ENCODE data around the gene ARHGAP21. TPM values are rescaled to one million over a fixed set of nuclear protein-coding genes. Genes with fewer than 3 reads are reported as not detected.

ARHGAP21 gene
- polyA plus RNA-seq, 1 experiment, result 126 TPM

DNA sequence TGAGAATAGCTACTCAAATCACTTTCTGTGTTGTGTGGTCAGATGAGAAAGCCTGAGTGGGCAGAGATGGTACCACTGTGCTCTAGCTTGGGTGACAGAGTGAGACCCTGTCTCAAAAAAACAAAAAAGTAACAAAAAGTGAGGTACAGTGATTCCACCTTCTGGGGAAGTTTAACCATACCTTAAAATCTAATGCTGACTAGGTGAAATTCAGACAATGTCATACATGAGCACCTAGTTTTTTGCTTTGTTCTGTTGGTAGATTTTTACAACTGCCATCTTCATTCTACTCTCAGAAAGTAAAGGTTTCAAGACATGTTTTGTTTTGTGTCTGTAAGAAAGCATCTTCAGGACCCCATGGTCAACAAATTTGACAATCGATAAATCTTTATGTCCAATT is 144.2 kb downstream of the ARHGAP21 start:
- Histone ChIP-seq H3K4me3 (ENCODE audit: low read depth, low read length) (no peak overlapping the region), H3K27me3 (ENCODE audit: control insufficient read depth, insufficient read depth, low read length) (no peaks in the 10 kb centered on the region), H3K9me3 (ENCODE audit: control insufficient read depth, insufficient read depth, low read length) (no peaks in the 10 kb centered on the region), H3K27ac (ENCODE audit: low read depth, low read length) (no peak overlapping the region)
- CTCF ChIA-PET, result interaction anchor here (1.0 to 2.5 kb wide), 2 partner anchors 22 to 502 kb away, joined by 3 to 10 read pairs; no protein-coding TSS in a partner anchor
- no peak for TF ChIP-seq CTCF (IDR thresholded peaks at IDR 0.05; ENCODE audit: low read depth, low read length)
- POLR2A ChIA-PET, result no interaction called here
- DNase-seq (ENCODE audit: low read depth, low spot score), result no peak

DNA sequence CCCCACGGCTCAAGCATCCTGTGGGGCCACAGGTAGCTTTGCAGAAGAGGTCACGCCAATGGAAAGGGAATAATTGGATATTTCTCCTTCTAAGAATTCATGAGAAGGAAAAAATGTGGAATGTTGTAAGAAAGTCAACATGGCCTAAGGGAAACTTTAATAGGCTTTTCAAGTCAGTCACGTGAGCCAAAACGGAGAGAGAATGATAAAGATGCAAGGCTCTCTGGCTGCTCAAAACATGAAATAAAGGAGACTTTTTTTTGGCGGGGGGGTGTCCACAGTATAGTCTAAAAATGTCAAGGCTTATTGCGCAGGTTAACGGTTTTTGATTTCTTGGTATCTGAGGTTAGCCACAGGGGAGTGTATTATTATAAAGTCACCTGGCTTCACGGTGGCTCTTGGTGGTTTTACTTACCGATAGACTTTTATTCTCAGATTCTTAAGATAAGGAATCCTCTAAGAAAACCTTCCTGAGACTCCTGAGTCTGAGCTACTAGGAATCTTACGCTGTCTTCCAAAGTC is 148.1 kb downstream of the ARHGAP21 start:
- Histone ChIP-seq H3K4me3 (ENCODE audit: low read depth, low read length) (no peak overlapping the region), H3K9me3 (ENCODE audit: control insufficient read depth, insufficient read depth, low read length) (no peaks in the 10 kb centered on the region), H3K27me3 (ENCODE audit: control insufficient read depth, insufficient read depth, low read length) (peaks cover 5% of the 10 kb centered on the region), H3K27ac (ENCODE audit: low read depth, low read length) (no peak overlapping the region)
- POLR2A ChIA-PET, result no interaction called here
- no peak for TF ChIP-seq CTCF (IDR thresholded peaks at IDR 0.05; ENCODE audit: low read depth, low read length)
- no peak for DNase-seq (ENCODE audit: low read depth, low spot score)
- CTCF ChIA-PET, result interaction anchor here (1.7 kb wide), 1 partner anchor 18 kb away, joined by 8 read pairs; no protein-coding TSS in a partner anchor

DNA sequence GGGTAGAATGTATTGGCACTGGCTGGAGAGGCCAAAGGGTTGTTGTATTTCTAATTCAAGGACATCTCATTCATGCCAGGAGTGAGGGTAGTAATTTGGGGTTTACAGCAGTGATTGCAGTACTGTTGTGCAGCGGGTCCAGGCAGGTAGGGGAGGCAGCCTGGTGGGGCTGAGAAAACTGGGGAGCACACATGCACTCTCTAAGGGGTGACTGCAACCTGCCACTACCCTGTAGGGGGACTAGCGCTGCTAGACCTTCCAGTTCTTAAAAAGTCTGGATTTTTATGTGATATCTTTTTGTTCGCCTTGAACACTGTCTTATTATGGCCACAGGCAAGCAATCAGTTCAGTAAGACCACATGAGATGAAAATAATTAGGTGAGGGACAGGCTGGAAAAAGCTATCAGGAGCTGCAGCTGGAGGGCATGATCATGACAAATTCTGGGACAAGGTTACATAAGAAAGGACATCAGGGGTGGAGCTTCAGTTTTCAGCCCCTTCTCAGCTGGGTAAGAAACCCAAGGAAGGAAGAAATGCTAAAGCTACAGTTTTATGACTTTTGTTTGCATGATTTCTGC is 149.0 kb downstream of the ARHGAP21 start:
- DNase-seq (ENCODE audit: low read depth, low spot score), result no peak
- H3K9me3 ChIP-seq (ENCODE audit: control insufficient read depth, insufficient read depth, low read length), result no peaks in the 10 kb centered on the region
- H3K27me3 ChIP-seq (ENCODE audit: control insufficient read depth, insufficient read depth, low read length), result peaks cover 5% of the 10 kb centered on the region
- CTCF ChIA-PET, result interaction anchor here (1.7 kb wide), 1 partner anchor 17 kb away, joined by 8 read pairs; no protein-coding TSS in a partner anchor
- POLR2A ChIA-PET, result interaction anchor here (0.5 kb wide), 1 partner anchor 151 kb away, joined by 3 read pairs; no protein-coding TSS in a partner anchor
- H3K4me3 ChIP-seq (ENCODE audit: low read depth, low read length), result no peak overlapping the region
- H3K27ac ChIP-seq (ENCODE audit: low read depth, low read length), result no peak overlapping the region
- no peak for TF ChIP-seq CTCF (IDR thresholded peaks at IDR 0.05; ENCODE audit: low read depth, low read length)

DNA sequence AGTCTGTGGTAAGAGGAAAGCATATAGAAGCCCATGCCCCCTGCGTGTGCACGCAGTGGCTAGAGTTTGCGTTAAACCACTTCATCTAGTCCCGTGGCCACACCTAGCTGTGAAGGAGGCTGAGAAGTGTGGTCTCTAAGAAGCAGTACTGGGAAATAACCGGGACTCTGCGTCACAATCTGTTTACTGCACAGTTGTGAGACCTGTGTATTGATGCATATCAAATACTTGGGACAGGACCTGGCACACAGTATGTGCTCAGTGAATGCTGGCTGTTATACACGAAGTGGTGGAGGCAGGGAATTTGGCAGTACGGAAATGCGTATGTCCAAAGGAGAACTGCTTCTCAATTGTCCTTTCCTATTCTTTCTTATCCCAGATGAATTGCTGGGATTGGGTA is 149.5 kb downstream of the ARHGAP21 start:
- POLR2A ChIA-PET, result interaction anchor here (0.5 kb wide), 1 partner anchor 151 kb away, joined by 3 read pairs; no protein-coding TSS in a partner anchor
- CTCF ChIA-PET, result interaction anchor here (1.1 kb wide), 1 partner anchor 507 kb away, joined by 4 read pairs; no protein-coding TSS in a partner anchor
- H3K27me3 ChIP-seq (ENCODE audit: control insufficient read depth, insufficient read depth, low read length), result peaks cover 5% of the 10 kb centered on the region
- no peaks in the 10 kb centered on the region for H3K9me3 ChIP-seq (ENCODE audit: control insufficient read depth, insufficient read depth, low read length)
- no peak overlapping the region for H3K27ac ChIP-seq (ENCODE audit: low read depth, low read length)
- no peak for TF ChIP-seq CTCF (IDR thresholded peaks at IDR 0.05; ENCODE audit: low read depth, low read length)
- H3K4me3 ChIP-seq (ENCODE audit: low read depth, low read length), result no peak overlapping the region
- no peak for DNase-seq (ENCODE audit: low read depth, low spot score)

- CTCF ChIA-PET, result interaction anchor here (0.5 to 1.9 kb wide), 3 partner anchors 15 to 578 kb away, joined by 4 to 6 read pairs (median 5); no protein-coding TSS in a partner anchor
- H3K27ac ChIP-seq (ENCODE audit: low read depth, low read length), result no peak overlapping the region
- H3K27me3 ChIP-seq (ENCODE audit: control insufficient read depth, insufficient read depth, low read length), result peaks cover 5% of the 10 kb centered on the region
- no peaks in the 10 kb centered on the region for H3K9me3 ChIP-seq (ENCODE audit: control insufficient read depth, insufficient read depth, low read length)
- POLR2A ChIA-PET, result no interaction called here
- no peak overlapping the region for H3K4me3 ChIP-seq (ENCODE audit: low read depth, low read length)
- no peak for DNase-seq (ENCODE audit: low read depth, low spot score)
- TF ChIP-seq CTCF (IDR thresholded peaks at IDR 0.05; ENCODE audit: low read depth, low read length), result no peak
Measured at GRCh38 chr10:24571870-24572450, 151.7 kb downstream of the ARHGAP21 start.

All from AG04450 (cell line).